Skeletal muscle satellite cell (primary cell): Measurements from ENCODE around the gene SH3GLB2. TPM values are rescaled to one million over a fixed set of nuclear protein-coding genes. Genes with fewer than 3 reads are reported as not detected.

Source experiments
- H3K27me3 ChIP-seq: 2 replicates; pipeline ENCODE4 v1.7.0; 2013; ENCODE audit warnings: low read length; ENCODE audit not compliant: control insufficient read depth, insufficient read depth
- H3K36me3 ChIP-seq: 2 replicates; pipeline ENCODE4 v1.7.0; 2013; ENCODE audit warnings: mild to moderate bottlenecking, control low read depth, low read length; ENCODE audit not compliant: insufficient read depth
- H3K4me1 ChIP-seq: 2 replicates; pipeline ENCODE4 v1.7.0; 2013; ENCODE audit warnings: low read length; ENCODE audit not compliant: control insufficient read depth, insufficient read depth
- H3K4me2 ChIP-seq: 2 replicates; pipeline ENCODE4 v1.7.0; 2013; ENCODE audit warnings: mild to moderate bottlenecking, low read length
- H3K4me3 ChIP-seq: 2 replicates; pipeline ENCODE4 v1.7.0; 2013; ENCODE audit warnings: low read length
- H3K9ac ChIP-seq: 2 replicates; pipeline ENCODE4 v1.7.0; 2013; ENCODE audit warnings: mild to moderate bottlenecking, low read depth, low read length, moderate library complexity
- H3K9me3 ChIP-seq: replicated peaks from 2 replicates; pipeline ENCODE4 v1.7.0; 2013; ENCODE audit warnings: mild to moderate bottlenecking, control low read depth, low read length
- total RNA-seq: library from RNA; depleted of rRNA; stranded (reverse); fragments of >200 nt; gene quantifications from 2 replicates; pipeline ENCODE4 v1.2.3, GENCODE V29; 2012; rRNA removed

The SH3GLB2 gene
- 24.6 and 27.7 TPM in 2 replicates for total RNA-seq

GRCh38 chr9:129028192-129028966 lies at the start of gene SH3GLB2:
Gene SH3GLB2 (minus strand): TSS chr9:129028331. CDS start chr9:129028154, 177 bp downstream.
- Histone ChIP-seq H3K4me2 (peak within 1 kb of the TSS; percentile 98), H3K4me1 (peaks cover 20% of the 10 kb centered on the region), H3K9me3 (no peaks in the 10 kb centered on the region), H3K27me3 (no peaks in the 10 kb centered on the region), H3K9ac (peak within 1 kb of the TSS; percentile 83), H3K4me3 (peak within 1 kb of the TSS; percentile 87), H3K36me3 (no peaks in the 10 kb centered on the region)

- no peaks in the 10 kb centered on the region for H3K36me3 ChIP-seq
Measured at GRCh38 chr9:129077236-129077635, 49.1 kb upstream of the SH3GLB2 start.

GRCh38 chr9:129076640-129077037 lies 48.5 kb upstream of the SH3GLB2 start:
- H3K36me3 ChIP-seq: no peaks in the 10 kb centered on the region

More at GRCh38 chr9:129077236-129077635, 49.1 kb upstream of the SH3GLB2 start:
- Histone ChIP-seq H3K4me2 (no peak overlapping the region), H3K27me3 (no peaks in the 10 kb centered on the region), H3K4me1 (peaks cover 14% of the 10 kb centered on the region), H3K9me3 (no peaks in the 10 kb centered on the region), H3K9ac (no peak overlapping the region), H3K4me3 (no peak overlapping the region)

GRCh38 chr9:129075996-129076639 lies 48.0 kb upstream of the SH3GLB2 start:
- no peaks in the 10 kb centered on the region for H3K9me3 ChIP-seq
- H3K36me3 ChIP-seq: no peaks in the 10 kb centered on the region
- H3K4me1 ChIP-seq: peaks cover 6% of the 10 kb centered on the region
- no peak overlapping the region for H3K4me2 ChIP-seq
- no peak overlapping the region for H3K4me3 ChIP-seq
- no peak overlapping the region for H3K9ac ChIP-seq
- H3K27me3 ChIP-seq: no peaks in the 10 kb centered on the region

More at GRCh38 chr9:129076640-129077037, 48.5 kb upstream of the SH3GLB2 start:
- Histone ChIP-seq H3K9ac (no peak overlapping the region), H3K4me2 (no peak overlapping the region), H3K4me3 (no peak overlapping the region), H3K9me3 (no peaks in the 10 kb centered on the region), H3K27me3 (no peaks in the 10 kb centered on the region), H3K4me1 (peaks cover 8% of the 10 kb centered on the region)

- Histone ChIP-seq H3K27me3 (no peaks in the 10 kb centered on the region), H3K4me3 (no peak overlapping the region), H3K4me1 (no peaks in the 10 kb centered on the region), H3K9me3 (no peaks in the 10 kb centered on the region), H3K9ac (no peak overlapping the region), H3K4me2 (no peak overlapping the region), H3K36me3 (no peaks in the 10 kb centered on the region)
Measured at GRCh38 chr9:129074106-129074505, 46.0 kb upstream of the SH3GLB2 start.

DNA sequence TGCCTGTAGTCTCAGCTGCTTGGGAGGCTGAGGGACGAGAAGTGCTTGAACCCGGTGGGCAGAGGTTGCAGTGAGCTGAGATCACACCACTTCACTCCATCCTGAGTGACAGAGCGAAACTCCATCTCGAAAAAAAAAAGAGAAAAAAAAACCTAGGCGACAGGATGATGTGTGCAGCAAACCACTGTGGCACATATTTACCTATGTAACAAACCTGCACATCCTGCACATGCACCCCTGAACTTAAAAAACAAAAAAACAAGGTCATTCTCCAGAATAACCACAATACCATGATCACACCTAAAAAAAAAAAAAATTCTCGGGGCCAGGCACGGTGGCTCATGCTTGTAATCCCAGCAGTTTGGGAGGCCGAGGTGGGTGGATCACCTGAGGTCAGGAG lies 45.3 kb upstream of the SH3GLB2 start:
- Histone ChIP-seq H3K9me3 (no peaks in the 10 kb centered on the region), H3K27me3 (no peaks in the 10 kb centered on the region), H3K4me3 (no peak overlapping the region), H3K4me1 (no peaks in the 10 kb centered on the region), H3K36me3 (peaks cover 6% of the 10 kb centered on the region), H3K4me2 (no peak overlapping the region), H3K9ac (no peak overlapping the region)

DNA sequence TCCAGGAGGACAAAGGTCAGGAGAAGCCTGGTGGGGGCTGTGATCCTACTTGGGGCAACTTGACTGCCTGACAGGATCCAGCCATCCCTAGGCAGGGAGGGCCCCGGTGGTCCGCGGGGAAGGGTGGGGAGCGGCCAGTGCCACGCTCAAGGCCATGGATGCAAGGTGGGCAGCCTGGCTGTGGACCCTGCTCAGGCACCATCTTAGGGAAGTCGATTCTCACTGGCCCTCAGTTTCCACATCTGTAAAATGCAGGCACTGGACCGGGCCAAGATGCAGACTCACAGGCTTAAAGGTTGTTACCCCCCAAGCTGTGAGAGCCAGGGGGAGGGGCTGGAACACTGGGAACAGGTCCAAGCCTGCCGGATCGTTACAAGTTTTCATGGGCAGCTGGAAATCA lies 44.0 kb upstream of the SH3GLB2 start:
- no peaks in the 10 kb centered on the region for H3K27me3 ChIP-seq
- H3K4me1 ChIP-seq: no peaks in the 10 kb centered on the region
- no peak overlapping the region for H3K4me3 ChIP-seq
- H3K36me3 ChIP-seq: peaks cover 18% of the 10 kb centered on the region
- H3K4me2 ChIP-seq: no peak overlapping the region
- no peaks in the 10 kb centered on the region for H3K9me3 ChIP-seq
- no peak overlapping the region for H3K9ac ChIP-seq

DNA sequence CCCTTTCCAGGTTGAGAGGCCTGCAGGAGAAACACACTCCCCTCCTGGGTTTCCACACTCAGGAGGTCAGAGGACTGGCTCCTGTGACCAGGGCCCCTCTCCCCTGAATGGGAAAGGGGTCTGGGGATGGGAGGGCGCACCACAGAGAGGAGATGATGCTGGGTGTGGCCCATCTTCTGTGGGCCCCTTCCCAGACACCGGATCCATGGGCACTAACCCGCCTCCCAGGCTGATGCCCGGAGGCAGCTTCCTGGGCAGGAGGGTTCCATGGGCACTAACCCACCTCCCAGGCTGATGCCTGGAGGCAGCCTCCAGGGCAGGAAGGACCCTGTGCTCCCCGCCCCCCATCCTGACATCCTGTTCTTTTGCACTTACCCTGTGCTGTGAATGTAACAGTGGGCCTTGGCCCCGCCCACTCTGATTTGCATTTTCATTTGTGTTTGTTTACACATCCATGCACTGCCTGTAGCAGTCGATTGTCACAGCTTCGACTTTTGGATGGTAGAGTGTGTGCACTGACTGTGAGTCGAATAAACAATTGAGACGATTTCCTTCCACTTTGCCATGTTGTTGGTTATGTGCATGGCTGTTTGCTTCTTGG lies 43.5 kb upstream of the SH3GLB2 start:
- no peaks in the 10 kb centered on the region for H3K9me3 ChIP-seq
- no peak overlapping the region for H3K4me3 ChIP-seq
- H3K4me2 ChIP-seq: no peak overlapping the region
- peaks cover 20% of the 10 kb centered on the region for H3K36me3 ChIP-seq
- no peaks in the 10 kb centered on the region for H3K27me3 ChIP-seq
- H3K4me1 ChIP-seq: no peaks in the 10 kb centered on the region
- no peak overlapping the region for H3K9ac ChIP-seq

- Histone ChIP-seq H3K9me3 (no peaks in the 10 kb centered on the region), H3K4me3 (no peak overlapping the region), H3K4me1 (no peaks in the 10 kb centered on the region), H3K36me3 (peaks cover 20% of the 10 kb centered on the region), H3K27me3 (no peaks in the 10 kb centered on the region), H3K4me2 (no peak overlapping the region), H3K9ac (no peak overlapping the region)
Measured at GRCh38 chr9:129070696-129071525, 42.8 kb upstream of the SH3GLB2 start.

GRCh38 chr9:129069862-129070641 lies 41.9 kb upstream of the SH3GLB2 start:
- H3K36me3 ChIP-seq: peaks cover 28% of the 10 kb centered on the region
- no peak overlapping the region for H3K9ac ChIP-seq
- H3K4me1 ChIP-seq: no peaks in the 10 kb centered on the region
- no peak overlapping the region for H3K4me3 ChIP-seq
- H3K4me2 ChIP-seq: no peak overlapping the region
- no peaks in the 10 kb centered on the region for H3K27me3 ChIP-seq
- no peaks in the 10 kb centered on the region for H3K9me3 ChIP-seq
